HepG2 (cell line): ENCODE data around the gene MRPL30. TPM values are rescaled to one million over a fixed set of nuclear protein-coding genes. Genes with fewer than 3 reads are reported as not detected.

Source experiments
- ATAC-seq: fragments of 200-7000 bp; cut with Tn5 transposase; 3 replicates; pipeline ENCODE4 v1.9.1; 2020; ENCODE audit warnings: mild to moderate bottlenecking, moderate library complexity
- BruUV-seq: library from RNA; stranded (reverse); fragments of 400-500 nt; replicated peaks from 2 replicates; lab custom pipeline; 2021; lab: Mats Ljungman, UMichigan
- CTCF ChIA-PET: fragments of 300-600 bp; formaldehyde crosslinking; extraction: SDS; loops from one replicate; lab custom pipeline; 2021; ENCODE audit warnings: low total read pairs, inconsistent platforms, low intra/inter-chr PET ratio; lab: Yijun Ruan, JAX
- POLR2A ChIA-PET: fragments of 350-600 bp; sonication (Branson Sonifier 250); formaldehyde crosslinking; loops from one replicate; lab custom pipeline; 2020; ENCODE audit warnings: antibody characterized with exemption, inconsistent platforms; lab: Yijun Ruan, JAX
- DNase-seq: peaks from one replicate; pipeline ENCODE4 v3.0.0-alpha.2; 2015; ENCODE audit warnings: low spot score
- FAIRE-seq: peaks from 3 replicates; lab custom pipeline; 2011; peaks lifted over from hg19 to GRCh38; lab: Jason Lieb, UNC
- H2AFZ ChIP-seq: one replicate; pipeline ENCODE4 v1.6.1; 2011; ENCODE audit warnings: low read length, inconsistent platforms
- H3K27ac ChIP-seq: fragments of 300-600 bp; 3 replicates; pipeline ENCODE4 v1.8.0; 2011; ENCODE audit warnings: mixed run types, mild to moderate bottlenecking, mixed read lengths, low read length, inconsistent platforms; ENCODE audit not compliant: insufficient read depth; ENCODE audit errors: extremely low read length
- H3K27me3 ChIP-seq, 2 experiments: fragments of 200-600 bp in 1 of 2; 2 replicates in 1 of 2; 3 replicates in 1 of 2; pipeline versions ENCODE4 v1.6.0 to v1.8.0; 2011; ENCODE audit warnings: low read length in 2 of 2, mild to moderate bottlenecking in 2 of 2, moderate library complexity in 2 of 2, inconsistent platforms in 1 of 2; ENCODE audit not compliant: insufficient read depth in 2 of 2, control insufficient read depth in 1 of 2
- H3K36me3 ChIP-seq, 2 experiments: fragments of 200-600 bp in 1 of 2; replicated peaks in 1 of 2; 2 replicates in 1 of 2; 3 replicates in 1 of 2; pipeline versions ENCODE4 v1.5.1 to v1.8.0; 2011; ENCODE audit warnings: low read length in 2 of 2, inconsistent platforms in 1 of 2; ENCODE audit not compliant: insufficient read depth in 2 of 2, control insufficient read depth in 1 of 2
- H3K4me1 ChIP-seq: 2 replicates; pipeline ENCODE4 v1.5.1; 2012; ENCODE audit warnings: low read length, inconsistent platforms; ENCODE audit not compliant: insufficient read depth
- H3K4me2 ChIP-seq: 2 replicates; pipeline ENCODE4 v1.6.0; 2011; ENCODE audit warnings: low read depth, low read length, inconsistent platforms
- H3K4me3 ChIP-seq, 3 experiments: fragments of 200-600 bp in 1 of 3; sonication (generic), shearing (Covaris generic) in 1 of 3; replicated peaks in 1 of 3; 2 replicates each; pipeline ENCODE4 v1.5.1; 2011 to 2016; ENCODE audit warnings: low read length in 3 of 3, inconsistent platforms in 2 of 3, low read depth in 2 of 3, mild to moderate bottlenecking in 2 of 3, control low read depth in 1 of 3, mixed read lengths in 1 of 3; ENCODE audit not compliant: insufficient read depth in 1 of 3
- H3K79me2 ChIP-seq: one replicate; pipeline ENCODE4 v1.6.1; 2011; ENCODE audit warnings: low read length, inconsistent platforms; ENCODE audit not compliant: insufficient read depth
- H3K9ac ChIP-seq: 2 replicates; pipeline ENCODE4 v1.6.0; 2011; ENCODE audit warnings: mild to moderate bottlenecking, low read depth, low read length, inconsistent platforms; ENCODE audit not compliant: insufficient read depth
- H3K9me3 ChIP-seq: 2 replicates; pipeline ENCODE4 v1.5.1; 2012; ENCODE audit warnings: mild to moderate bottlenecking, low read length
- H4K20me1 ChIP-seq: 2 replicates; pipeline ENCODE4 v1.6.0; 2011; ENCODE audit warnings: inconsistent platforms, mild to moderate bottlenecking, low read length, moderate library complexity; ENCODE audit not compliant: insufficient read depth
- FOSL2 ChIP-seq: sonication (generic); formaldehyde crosslinking; IDR thresholded peaks from 2 replicates; pipeline ENCODE4 v1.4.0; 2020; ENCODE audit warnings: missing genetic modification reagents
- SKIL ChIP-seq: sonication (generic); formaldehyde crosslinking; IDR thresholded peaks from 2 replicates; pipeline ENCODE4 v1.8.0; 2022; ENCODE audit warnings: missing genetic modification reagents, mild to moderate bottlenecking, moderate library complexity, borderline replicate concordance
- WGBS: methylation state at CpG from one replicate; pipeline ENCODE4 v1.1.6; 2017; ENCODE audit warnings: low lambda C conversion rate; 5-methylcytosine and 5-hydroxymethylcytosine counted together
- in situ Hi-C: cut with HindIII; loops from 2 replicates; pipeline ENCODE4 v1.10.0; 2017; ENCODE audit warnings: low pct_unique_long_range_greater_than_20kb; ENCODE audit not compliant: extremely low pct_ligation_motif_present
- intact Hi-C: fragments of 100-400 bp; cut with micrococcal nuclease; formaldehyde crosslinking; loops from one replicate; pipeline ENCODE4 v1.10.0; 2022; ENCODE audit not compliant: unreplicated experiment
- polyA plus RNA-seq, 8 experiments: library from polyadenylated mRNA; depleted of rRNA in 3 of 8; stranded (reverse) in 7 of 8; unstranded in 1 of 8; fragments of >200 nt; fragmentation: Illumina TruSeq in 4 of 8; extraction: Trizol in 4 of 8; gene quantifications; 2 replicates each; pipeline versions ENCODE4 v1.2.1 to v1.2.3, GENCODE V29; 2011 to 2016; ENCODE audit warnings: low read depth in 4 of 8, missing spikeins in 1 of 8, mixed read lengths in 1 of 8; ENCODE audit not compliant: insufficient read depth in 1 of 8
- total RNA-seq, 5 experiments: library from RNA; depleted of rRNA; stranded (reverse); fragments of >200 nt; fragmentation: Illumina TruSeq; extraction: Trizol; gene quantifications; 2 replicates each; pipeline ENCODE4 v1.2.3, GENCODE V29; 2016; ENCODE audit warnings: low read depth in 1 of 5
- TF ChIP-seq, protein P1 (sequence below): sonication (generic); formaldehyde crosslinking; IDR thresholded peaks from 2 replicates; pipeline ENCODE4 v1.5.0; 2020; ENCODE audit warnings: mild to moderate bottlenecking, missing genetic modification reagents

MRPL30 gene
- total and polyA plus RNA-seq, 2 of the 13 experiments (the other 11 are each of a cell fraction or from before 2014, with no cell fraction given): 30.2 to 75.3 TPM

- H3K27ac ChIP-seq: no peak overlapping the region
- no peak overlapping the region for H3K9ac ChIP-seq
- no TSS peak for BruUV-seq
- H3K4me3 ChIP-seq: no peak overlapping the region
- 95% methylated on average over 4 of the region's 4 CpGs for whole genome bisulfite sequencing
- CTCF ChIA-PET: no interaction called here
- TF ChIP-seq FOSL2 (CRISPR knock-in tag) (peak; percentile 73), SKIL (CRISPR knock-in tag) (no peak)
- TF ChIP-seq, protein P1, sequence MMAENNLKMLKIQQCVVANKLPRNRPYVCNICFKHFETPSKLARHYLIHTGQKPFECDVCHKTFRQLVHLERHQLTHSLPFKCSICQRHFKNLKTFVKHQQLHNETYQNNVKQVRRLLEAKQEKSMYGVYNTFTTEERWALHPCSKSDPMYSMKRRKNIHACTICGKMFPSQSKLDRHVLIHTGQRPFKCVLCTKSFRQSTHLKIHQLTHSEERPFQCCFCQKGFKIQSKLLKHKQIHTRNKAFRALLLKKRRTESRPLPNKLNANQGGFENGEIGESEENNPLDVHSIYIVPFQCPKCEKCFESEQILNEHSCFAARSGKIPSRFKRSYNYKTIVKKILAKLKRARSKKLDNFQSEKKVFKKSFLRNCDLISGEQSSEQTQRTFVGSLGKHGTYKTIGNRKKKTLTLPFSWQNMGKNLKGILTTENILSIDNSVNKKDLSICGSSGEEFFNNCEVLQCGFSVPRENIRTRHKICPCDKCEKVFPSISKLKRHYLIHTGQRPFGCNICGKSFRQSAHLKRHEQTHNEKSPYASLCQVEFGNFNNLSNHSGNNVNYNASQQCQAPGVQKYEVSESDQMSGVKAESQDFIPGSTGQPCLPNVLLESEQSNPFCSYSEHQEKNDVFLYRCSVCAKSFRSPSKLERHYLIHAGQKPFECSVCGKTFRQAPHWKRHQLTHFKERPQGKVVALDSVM (CRISPR knock-in tag): peak; percentile 41; the same call in 1 of the 2 replicates
- no peak for ATAC-seq
- peaks cover 9% of the 10 kb centered on the region for H3K79me2 ChIP-seq
- POLR2A ChIA-PET: interaction anchor here (1.0 kb wide), 1 partner anchor 16 kb away, joined by 4 read pairs; the partner anchor contains the start of genes LIPT1 and TSGA10
- intact Hi-C loops (no loop called here), in situ Hi-C loops (no loop called here)
- no peak overlapping the region for H3K4me2 ChIP-seq
- no peak for DNase-seq
- H2AFZ ChIP-seq: no peak overlapping the region
- H4K20me1 ChIP-seq: no peaks in the 10 kb centered on the region
- no peaks in the 10 kb centered on the region for H3K36me3 ChIP-seq
- FAIRE-seq: no peak
- H3K4me1 ChIP-seq: peaks cover 28% of the 10 kb centered on the region
- no peaks in the 10 kb centered on the region for H3K27me3 ChIP-seq
- peaks cover 8% of the 10 kb centered on the region for H3K9me3 ChIP-seq
Measured at GRCh38 chr2:99139003-99139402, 42.0 kb upstream of the MRPL30 start.
